K562 (cell line): ENCODE measurements around the gene FAM240A. TPM values are rescaled to one million over a fixed set of nuclear protein-coding genes. Genes with fewer than 3 reads are reported as not detected.

ENCODE experiments used
- ATAC-seq: fragments of 200-7000 bp; cut with Tn5 transposase; 3 replicates; pipeline ENCODE4 v1.9.1; 2020; ENCODE audit warnings: moderate library complexity
- BruUV-seq: library from RNA; stranded (reverse); fragments of 400-500 nt; replicated peaks from 2 replicates; lab custom pipeline; 2021; lab: Mats Ljungman, UMichigan
- CTCF ChIA-PET: fragments of 300-600 bp; formaldehyde crosslinking; extraction: SDS; loops from one replicate; lab custom pipeline; 2021; ENCODE audit warnings: low intra/inter-chr PET ratio; lab: Yijun Ruan, JAX
- POLR2A ChIA-PET: fragments of 300-600, 350-650 bp; sonication (Branson Sonifier 250); formaldehyde crosslinking; extraction: SDS; loops from one replicate; lab custom pipeline; 2021; ENCODE audit warnings: antibody characterized with exemption, inconsistent platforms; lab: Yijun Ruan, JAX
- DNase-seq, 4 experiments: peaks; one replicate each; pipeline versions ENCODE4 v3.0.0 to v3.0.0-alpha.2; 2011 to 2018; ENCODE audit warnings: low spot score in 3 of 4, mixed read lengths in 3 of 4; ENCODE audit errors: extremely low read depth in 1 of 4
- FAIRE-seq: peaks from 2 replicates; lab custom pipeline; 2011; peaks lifted over from hg19 to GRCh38; lab: Jason Lieb, UNC
- H2AFZ ChIP-seq: 2 replicates; pipeline ENCODE4 v1.6.0; 2011; ENCODE audit warnings: low read depth, low read length, control low read depth, inconsistent platforms
- H3K27ac ChIP-seq: fragments of 200-600 bp; 3 replicates; pipeline ENCODE4 v1.8.0; 2011; ENCODE audit warnings: low read depth, mild to moderate bottlenecking, control low read depth, inconsistent platforms, low read length, moderate library complexity, mixed read lengths; ENCODE audit errors: extremely low read depth
- H3K27me3 ChIP-seq, 2 experiments: fragments of 300-600 bp in 1 of 2; 2 replicates in 1 of 2; 3 replicates in 1 of 2; pipeline versions ENCODE4 v1.6.0 to v1.8.0; 2011; ENCODE audit warnings: inconsistent platforms in 2 of 2, low read length in 2 of 2, mild to moderate bottlenecking in 1 of 2, mixed read lengths in 1 of 2, moderate library complexity in 1 of 2; ENCODE audit not compliant: control insufficient read depth in 2 of 2, insufficient read depth in 2 of 2
- H3K36me3 ChIP-seq: fragments of 300-600 bp; 3 replicates; pipeline ENCODE4 v1.8.0; 2011; ENCODE audit warnings: mild to moderate bottlenecking, low read length, inconsistent platforms; ENCODE audit not compliant: control insufficient read depth, insufficient read depth
- H3K4me1 ChIP-seq, 2 experiments: fragments of 200-600 bp in 1 of 2; replicated peaks in 1 of 2; 2 replicates in 1 of 2; 3 replicates in 1 of 2; pipeline versions ENCODE4 v1.5.1 to v1.8.0; 2011; ENCODE audit warnings: inconsistent platforms in 2 of 2, low read length in 2 of 2, mild to moderate bottlenecking in 1 of 2, mixed read lengths in 1 of 2, moderate library complexity in 1 of 2; ENCODE audit not compliant: control insufficient read depth in 2 of 2, insufficient read depth in 2 of 2
- H3K4me2 ChIP-seq: 2 replicates; pipeline ENCODE4 v1.6.1; 2011; ENCODE audit warnings: low read length, control low read depth, inconsistent platforms, mixed read lengths; ENCODE audit not compliant: insufficient read depth
- H3K4me3 ChIP-seq: fragments of 200-600 bp; sonication (generic), shearing (Covaris generic); 2 replicates; pipeline ENCODE4 v1.5.1; 2016; ENCODE audit warnings: control low read depth, inconsistent platforms
- H3K79me2 ChIP-seq: fragments of 200-600 bp; 3 replicates; pipeline ENCODE4 v1.8.0; 2011; ENCODE audit warnings: low read length, inconsistent platforms; ENCODE audit not compliant: control insufficient read depth, insufficient read depth
- H3K9ac ChIP-seq, 2 experiments: 2 replicates each; pipeline versions ENCODE4 v1.6.0 to v1.6.1; 2011; ENCODE audit warnings: low read depth in 2 of 2, low read length in 2 of 2, control low read depth in 1 of 2, inconsistent platforms in 1 of 2, mild to moderate bottlenecking in 1 of 2, mixed read lengths in 1 of 2; ENCODE audit not compliant: insufficient read depth in 1 of 2
- H3K9me1 ChIP-seq: one replicate; pipeline ENCODE4 v1.6.0; 2011; ENCODE audit warnings: inconsistent platforms, mild to moderate bottlenecking, low read length, moderate library complexity; ENCODE audit not compliant: control insufficient read depth, insufficient read depth
- H3K9me3 ChIP-seq: replicated peaks from 2 replicates; pipeline ENCODE4 v1.5.1; 2011; ENCODE audit warnings: low read depth, low read length, inconsistent platforms; ENCODE audit not compliant: control insufficient read depth, insufficient read depth
- H4K20me1 ChIP-seq: replicated peaks from 2 replicates; pipeline ENCODE4 v1.6.1; 2011; ENCODE audit warnings: low read length, inconsistent platforms, mixed read lengths; ENCODE audit not compliant: control insufficient read depth, insufficient read depth
- C11orf30 ChIP-seq: fragments of 450-650 bp; IDR thresholded peaks from 2 replicates; pipeline ENCODE4 v1.6.1; 2016; ENCODE audit warnings: low read depth, mild to moderate bottlenecking
- CEBPG ChIP-seq, 3 experiments: fragments of 200-800 bp in 1 of 3; sonication (Bioruptor generic) in 1 of 3; sonication (generic) in 1 of 3; formaldehyde crosslinking in 1 of 3; IDR thresholded peaks in 2 of 3; conservative IDR thresholded peaks in 1 of 3; 2 replicates each; pipeline versions ENCODE4 v1.6.1 to v1.8.0; 2016 to 2022; ENCODE audit warnings: missing compliant biosample characterization in 2 of 3, missing genetic modification characterization in 2 of 3, mild to moderate bottlenecking in 1 of 3, missing genetic modification reagents in 1 of 3
- WGBS: fragments of 100-300 bp; shearing (Covaris generic); methylation state at CpG from one replicate; pipeline ENCODE4 v1.1.6; 2016; ENCODE audit warnings: low coverage, mixed read lengths; ENCODE audit not compliant: insufficient coverage; ENCODE audit errors: missing lambda C conversion rate; 5-methylcytosine and 5-hydroxymethylcytosine counted together
- in situ Hi-C: fragments of 300-500 bp; cut with MboI; formaldehyde crosslinking; loops from 4 replicates; pipeline ENCODE4 v1.15.0; 2018; ENCODE audit warnings: inconsistent platforms, mixed read lengths
- intact Hi-C: fragments of 100-400 bp; cut with micrococcal nuclease; formaldehyde crosslinking; loops from 2 replicates; pipeline ENCODE4 v1.14.2; 2022
- polyA plus RNA-seq, 8 experiments: library from polyadenylated mRNA; depleted of rRNA in 4 of 8; stranded (reverse) in 5 of 8; unstranded in 3 of 8; fragments of >200 nt; fragmentation: Nextera tagmentation in 2 of 8; fragmentation: Illumina TruSeq in 1 of 8; extraction: Ambion mirVana in 2 of 8; extraction: Trizol in 1 of 8; gene quantifications; 2 replicates each; pipeline versions ENCODE4 v1.2.1 to v1.2.3, GENCODE V29; 2011 to 2014; ENCODE audit warnings: inconsistent platforms in 1 of 8, missing spikeins in 1 of 8
- total RNA-seq, 7 experiments: library from RNA; depleted of rRNA in 6 of 7; stranded (reverse); fragments of >200 nt in 6 of 7; fragmentation: Illumina TruSeq in 2 of 7; extraction: Trizol in 2 of 7; gene quantifications; 2 replicates each; pipeline versions ENCODE4 v1.2.1 to v1.2.3, GENCODE V29; 2011 to 2021; ENCODE audit warnings: low replicate concordance in 1 of 7
- TF ChIP-seq, protein P1 (sequence below): fragments of 450-650 bp; conservative IDR thresholded peaks from 2 replicates; pipeline ENCODE4 v1.6.1; 2016; ENCODE audit warnings: missing genetic modification characterization, low read depth, mild to moderate bottlenecking, control low read depth, missing compliant biosample characterization

FAM240A gene
- total and polyA plus RNA-seq, 9 of the 15 experiments (the other 6 are each of a cell fraction or from before 2014, with no cell fraction given): not detected

DNA sequence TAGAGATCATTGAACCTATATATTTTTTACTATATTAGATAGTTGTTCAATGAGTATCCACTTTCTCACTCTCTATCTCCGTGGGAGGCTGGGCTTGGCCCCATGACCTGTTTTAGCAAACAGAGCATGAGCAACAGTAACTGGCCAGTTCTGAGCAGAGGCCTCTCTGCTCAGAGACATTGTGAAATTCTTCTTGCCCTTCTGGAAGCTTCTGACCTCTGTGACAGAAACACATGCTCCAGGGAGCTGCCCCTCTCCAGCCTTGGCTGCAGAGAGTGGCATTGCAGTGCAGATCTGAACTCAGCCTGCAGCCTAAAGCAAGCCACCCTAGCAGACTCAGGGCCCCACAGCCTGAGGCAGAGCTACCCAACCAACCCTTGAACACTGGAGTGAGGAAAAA is 20.5 kb downstream of the FAM240A start:
- H3K9ac ChIP-seq: no peak overlapping the region

More for the DNA sequence above, 20.5 kb downstream of the FAM240A start:
- peaks cover 14 to 38% of the 10 kb centered on the region in 2 experiments; a peak in 4 of 5 replicates for H3K27me3 ChIP-seq
- no peak overlapping the region for H3K4me2 ChIP-seq
- ChIA-PET POLR2A (interaction anchor here (0.6 to 1.2 kb wide), 2 partner anchors 11 to 47 kb away, joined by 3 read pairs; no protein-coding TSS in a partner anchor), CTCF (interaction anchor here (6.1 kb wide), 1 partner anchor 144 kb away, joined by 100 read pairs; no protein-coding TSS in a partner anchor)
- intact Hi-C loops (no loop called here), in situ Hi-C loops (loop anchor here (5.0 kb wide), 1 partner anchor 75 kb away; no protein-coding TSS in a partner anchor)
- H3K36me3 ChIP-seq: no peaks in the 10 kb centered on the region
- H3K4me3 ChIP-seq: no peak overlapping the region
- H4K20me1 ChIP-seq: no peaks in the 10 kb centered on the region
- no peak overlapping the region for H2AFZ ChIP-seq
- no peaks in the 10 kb centered on the region for H3K79me2 ChIP-seq
- no peak for ATAC-seq
- DNase-seq: no peak
- no peak overlapping the region for H3K27ac ChIP-seq
- H3K9me3 ChIP-seq: no peaks in the 10 kb centered on the region
- 0% methylated on average over 1 of the region's 1 CpG for WGBS
- no TSS peak for BruUV-seq
- no peaks in the 10 kb centered on the region for H3K9me1 ChIP-seq
- TF ChIP-seq CEBPG (CRISPR knock-in tag; IDR thresholded peaks at IDR 0.05) (no peak), CEBPG (tag; conservative IDR thresholded peaks at IDR 0.05 in 1 of 2, IDR thresholded peaks at IDR 0.05 in 1 of 2) (0 out of 4 replicates have a peak, but pooled peaks of 1 of the 2 experiments have one; percentile 24), C11orf30 (no peak)
- TF ChIP-seq, protein P1, sequence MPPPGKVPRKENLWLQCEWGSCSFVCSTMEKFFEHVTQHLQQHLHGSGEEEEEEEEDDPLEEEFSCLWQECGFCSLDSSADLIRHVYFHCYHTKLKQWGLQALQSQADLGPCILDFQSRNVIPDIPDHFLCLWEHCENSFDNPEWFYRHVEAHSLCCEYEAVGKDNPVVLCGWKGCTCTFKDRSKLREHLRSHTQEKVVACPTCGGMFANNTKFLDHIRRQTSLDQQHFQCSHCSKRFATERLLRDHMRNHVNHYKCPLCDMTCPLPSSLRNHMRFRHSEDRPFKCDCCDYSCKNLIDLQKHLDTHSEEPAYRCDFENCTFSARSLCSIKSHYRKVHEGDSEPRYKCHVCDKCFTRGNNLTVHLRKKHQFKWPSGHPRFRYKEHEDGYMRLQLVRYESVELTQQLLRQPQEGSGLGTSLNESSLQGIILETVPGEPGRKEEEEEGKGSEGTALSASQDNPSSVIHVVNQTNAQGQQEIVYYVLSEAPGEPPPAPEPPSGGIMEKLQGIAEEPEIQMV (tag): no peak
- TF ChIP-seq, all 486 proteins: peak for 1
- FAIRE-seq: no peak
- H3K4me1 ChIP-seq: peaks cover 4 to 8% of the 10 kb centered on the region in 2 experiments; a peak in 3 of 5 replicates
